ENCODE results near the gene TFEB. TPM values are rescaled to one million over a fixed set of nuclear protein-coding genes. Genes with fewer than 3 reads are reported as not detected.

TFEB gene
- total RNA-seq, 2 donors from 2014 or later: 24.3 to 29.7 TPM

DNA sequence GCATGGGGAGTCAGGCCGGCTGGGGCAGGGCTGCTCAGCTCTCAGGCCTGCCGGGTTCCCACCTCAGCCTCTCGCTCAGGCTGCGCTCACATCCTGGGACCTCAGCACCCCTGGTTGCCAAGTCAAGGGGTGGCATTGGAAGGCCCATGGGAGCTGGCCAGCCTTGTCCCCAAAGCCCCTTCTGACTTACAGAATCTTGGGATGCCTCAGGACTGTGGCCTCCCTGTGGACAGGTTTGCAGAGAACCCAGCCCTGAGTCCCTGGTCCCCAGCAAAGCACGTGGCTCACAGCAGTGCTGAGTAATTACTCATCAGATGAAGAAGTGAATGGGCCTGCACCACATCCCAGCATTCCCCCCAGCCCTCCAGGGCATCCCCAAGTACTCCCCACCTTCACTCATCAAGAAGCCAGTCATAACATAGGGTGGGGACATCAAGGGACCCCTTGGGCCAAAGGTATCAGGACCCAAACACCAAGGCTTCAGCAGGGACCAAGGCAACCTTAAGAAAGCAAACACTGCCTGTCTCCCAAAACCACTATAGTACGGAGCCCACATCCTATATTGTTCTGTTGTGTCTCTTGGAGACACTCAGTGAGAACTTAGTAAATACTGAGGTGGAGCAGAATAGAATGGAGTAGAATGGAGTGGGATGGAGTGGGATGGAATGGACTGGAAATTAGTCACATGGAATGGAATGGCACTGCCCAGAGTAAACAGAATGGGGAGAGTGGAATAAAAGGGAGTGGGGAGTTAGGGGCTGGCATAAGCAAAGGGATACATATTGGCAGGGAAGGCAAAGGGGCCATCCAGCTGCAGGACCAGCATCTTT lies 8.2 kb upstream of the TFEB start:
- DNase-seq: no peak
- ATAC-seq: no peak
- intact Hi-C loops (cut with DNase I, micrococcal nuclease): no loop called here

- intact Hi-C loops (cut with DNase I, micrococcal nuclease): no loop called here
- peak; percentile 84 for ATAC-seq
- peak; percentile 71 to 87 for DNase-seq
These were observed 6.5 kb upstream of the TFEB start for GRCh38 chr6:41741625-41742490.

DNA sequence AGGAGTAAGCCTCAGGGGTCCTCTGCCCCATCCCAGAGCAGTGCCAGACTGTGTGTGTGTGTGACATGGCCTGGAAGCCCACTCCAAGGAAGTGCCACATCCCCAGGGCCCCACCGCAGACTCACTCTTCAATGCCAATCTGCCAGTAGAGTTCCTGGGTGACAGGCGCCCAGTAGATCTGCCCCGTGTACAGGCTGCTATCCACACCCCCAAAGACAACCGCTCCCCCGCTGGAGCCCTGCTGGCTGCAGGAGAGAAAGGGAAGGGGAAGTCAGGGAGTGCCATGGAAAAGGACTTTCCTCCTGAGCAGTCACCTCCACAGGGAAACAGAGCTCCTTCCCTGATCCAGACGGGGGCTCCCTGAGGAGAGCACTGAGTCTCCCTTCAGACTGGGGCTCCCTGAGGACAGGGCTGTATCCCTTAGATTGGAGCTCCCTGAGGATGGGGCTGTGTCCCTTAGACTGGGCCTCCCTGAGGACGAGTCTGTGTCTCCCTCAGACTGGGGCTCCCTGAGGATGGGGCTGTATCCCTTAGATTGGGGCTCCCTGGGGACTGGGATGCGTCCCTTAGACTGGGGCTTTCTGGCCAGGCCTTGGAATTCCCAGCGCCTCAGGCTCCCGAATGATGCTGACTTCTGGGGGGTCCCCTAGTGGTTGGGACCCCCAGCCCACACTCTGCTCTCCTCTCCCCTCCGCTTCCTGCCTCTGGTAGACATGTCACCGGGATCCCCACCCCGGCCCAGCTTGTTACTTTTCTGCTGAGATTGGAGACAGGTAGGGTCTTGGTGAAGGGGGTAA lies 5.2 kb upstream of the TFEB start:
- intact Hi-C loops (cut with DNase I, micrococcal nuclease): no loop called here
- ATAC-seq (peak; percentile 21), DNase-seq (peak in 1 of 2 donors; percentile 40)

- no peak for DNase-seq
- ATAC-seq: no peak
- intact Hi-C loops (cut with DNase I, micrococcal nuclease): no loop called here
These were observed 3.6 kb upstream of the TFEB start for GRCh38 chr6:41739041-41739440.

DNA sequence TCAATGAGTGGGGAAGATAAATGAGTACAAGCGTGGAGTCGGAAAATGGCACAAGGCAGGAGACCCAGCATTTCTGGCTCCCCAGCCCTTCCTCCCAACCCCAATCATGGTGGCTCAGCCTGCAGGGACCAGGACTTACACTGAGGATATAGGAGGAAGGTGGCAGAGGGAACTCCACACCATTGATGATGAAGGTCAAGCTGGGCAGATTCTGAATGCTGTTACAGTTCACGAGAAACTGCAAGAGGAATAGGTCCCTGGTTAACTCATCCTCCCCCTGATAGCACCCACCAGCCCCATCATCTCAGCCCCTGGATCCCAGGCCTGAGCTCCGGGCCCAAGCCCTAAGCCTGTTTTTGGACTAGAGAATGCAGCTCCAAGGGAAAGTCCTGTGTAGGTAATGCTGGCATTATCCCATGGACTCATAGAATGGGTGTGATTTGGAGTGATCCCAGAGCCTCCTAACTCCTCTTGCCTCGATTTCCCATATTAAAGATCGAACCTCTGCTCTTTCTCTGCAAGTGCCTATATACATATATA lies 2.3 kb upstream of the TFEB start:
- intact Hi-C loops (cut with DNase I, micrococcal nuclease): no loop called here
- DNase-seq (no peak), ATAC-seq (no peak)

GRCh38 chr6:41736800-41737555 lies 1.6 kb upstream of the TFEB start:
- intact Hi-C loops (cut with DNase I, micrococcal nuclease): no loop called here
- DNase-seq: no peak
- ATAC-seq: no peak

- DNase-seq (no peak), ATAC-seq (no peak)
- intact Hi-C loops (cut with DNase I, micrococcal nuclease): no loop called here
These were observed 852 bp upstream of the TFEB start for GRCh38 chr6:41736186-41736733.

DNA sequence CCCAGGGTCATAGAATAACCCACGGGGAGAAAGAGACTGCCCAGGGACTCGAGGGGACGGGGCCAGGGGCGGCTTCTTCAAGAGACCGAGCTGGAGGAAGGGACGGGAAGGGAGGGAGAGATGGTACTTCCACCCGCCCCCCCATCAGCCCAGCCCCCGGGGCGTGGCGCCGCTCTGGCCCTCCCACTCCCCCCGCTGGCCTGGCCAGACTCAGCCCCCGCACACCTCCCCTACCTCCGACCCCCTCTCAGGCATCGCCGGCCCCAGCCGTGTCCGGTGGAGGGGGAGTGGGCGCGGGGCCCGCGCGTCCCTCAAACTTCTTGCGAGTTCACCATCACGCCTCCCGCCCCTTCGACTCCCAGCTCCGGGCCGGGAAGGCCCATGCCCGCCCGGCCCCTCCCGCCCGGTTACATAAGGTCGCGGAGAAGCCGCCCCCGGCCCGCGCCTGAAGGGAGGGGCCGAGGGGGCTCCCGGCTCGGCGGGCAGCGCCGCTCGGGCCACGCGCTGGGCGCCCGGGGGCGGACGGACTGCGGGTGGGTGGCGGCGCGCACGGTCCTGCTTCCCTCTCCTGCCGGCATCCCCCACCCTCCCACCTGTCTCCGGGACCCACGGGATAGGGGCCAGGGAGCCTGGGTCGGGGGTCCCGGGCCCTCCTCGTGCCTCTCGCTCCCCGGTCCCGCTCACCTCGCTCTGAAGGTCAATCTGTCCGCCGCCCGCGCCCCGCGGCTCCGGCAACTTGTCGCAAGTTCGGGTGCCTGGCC lies 562 bp downstream of the TFEB start:
- ATAC-seq (peak; percentile 59), DNase-seq (peak; percentile 85 to 86)
- intact Hi-C loops (cut with DNase I, micrococcal nuclease): no loop called here

- DNase-seq (peak; percentile 83 to 84), ATAC-seq (peak; percentile 67)
- intact Hi-C loops (cut with DNase I, micrococcal nuclease): no loop called here
These were observed 1.4 kb downstream of the TFEB start for GRCh38 chr6:41733707-41734665.

- DNase-seq (no peak), ATAC-seq (no peak)
- intact Hi-C loops (cut with DNase I, micrococcal nuclease): no loop called here
These were observed 2.1 kb downstream of the TFEB start for GRCh38 chr6:41733360-41733706.

DNA sequence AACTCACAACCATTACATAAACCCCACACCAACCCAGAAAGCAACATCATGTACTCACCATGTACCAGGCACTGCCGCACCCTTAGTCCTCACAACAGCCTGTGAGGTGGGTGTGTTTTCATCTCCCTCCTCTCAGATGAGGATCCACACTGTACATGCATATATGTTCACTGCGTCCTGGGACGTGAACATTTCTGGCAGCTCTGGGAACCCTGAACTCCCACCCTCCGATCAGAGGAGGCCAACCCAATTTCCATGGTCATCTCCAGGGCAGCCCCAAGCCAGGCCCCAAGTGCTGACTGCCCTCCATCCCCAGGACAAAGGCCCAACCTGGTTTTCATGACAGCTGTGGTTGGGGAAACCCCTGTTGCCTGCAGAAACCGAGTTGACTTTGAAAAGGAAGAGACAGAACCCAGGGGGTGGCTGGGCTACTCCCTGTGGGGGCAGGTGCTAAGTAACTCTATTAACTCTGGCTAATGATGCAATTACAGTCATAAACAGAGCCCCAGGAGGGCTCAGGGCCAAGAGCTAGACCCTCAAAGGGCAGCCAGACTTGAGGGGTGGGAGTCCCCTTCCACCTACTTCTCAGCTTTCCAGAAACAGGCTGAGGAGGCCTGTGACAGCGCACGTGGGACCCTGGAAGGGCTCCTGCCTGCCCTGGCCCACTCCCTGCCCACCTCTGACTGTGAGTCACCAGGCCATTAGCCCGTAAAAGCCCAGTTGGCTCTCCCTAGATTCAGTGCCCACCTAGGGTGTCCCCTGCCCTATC lies 2.6 kb downstream of the TFEB start:
- intact Hi-C loops (cut with DNase I, micrococcal nuclease): no loop called here
- ATAC-seq (no peak), DNase-seq (peak; percentile 45 to 56)

- intact Hi-C loops (cut with DNase I, micrococcal nuclease): no loop called here
- ATAC-seq (no peak), DNase-seq (no peak)
These were observed 3.3 kb downstream of the TFEB start for GRCh38 chr6:41732149-41732548.

GRCh38 chr6:41731561-41732086 lies 3.8 kb downstream of the TFEB start:
- intact Hi-C loops (cut with DNase I, micrococcal nuclease): no loop called here
- ATAC-seq (no peak), DNase-seq (no peak)

DNA sequence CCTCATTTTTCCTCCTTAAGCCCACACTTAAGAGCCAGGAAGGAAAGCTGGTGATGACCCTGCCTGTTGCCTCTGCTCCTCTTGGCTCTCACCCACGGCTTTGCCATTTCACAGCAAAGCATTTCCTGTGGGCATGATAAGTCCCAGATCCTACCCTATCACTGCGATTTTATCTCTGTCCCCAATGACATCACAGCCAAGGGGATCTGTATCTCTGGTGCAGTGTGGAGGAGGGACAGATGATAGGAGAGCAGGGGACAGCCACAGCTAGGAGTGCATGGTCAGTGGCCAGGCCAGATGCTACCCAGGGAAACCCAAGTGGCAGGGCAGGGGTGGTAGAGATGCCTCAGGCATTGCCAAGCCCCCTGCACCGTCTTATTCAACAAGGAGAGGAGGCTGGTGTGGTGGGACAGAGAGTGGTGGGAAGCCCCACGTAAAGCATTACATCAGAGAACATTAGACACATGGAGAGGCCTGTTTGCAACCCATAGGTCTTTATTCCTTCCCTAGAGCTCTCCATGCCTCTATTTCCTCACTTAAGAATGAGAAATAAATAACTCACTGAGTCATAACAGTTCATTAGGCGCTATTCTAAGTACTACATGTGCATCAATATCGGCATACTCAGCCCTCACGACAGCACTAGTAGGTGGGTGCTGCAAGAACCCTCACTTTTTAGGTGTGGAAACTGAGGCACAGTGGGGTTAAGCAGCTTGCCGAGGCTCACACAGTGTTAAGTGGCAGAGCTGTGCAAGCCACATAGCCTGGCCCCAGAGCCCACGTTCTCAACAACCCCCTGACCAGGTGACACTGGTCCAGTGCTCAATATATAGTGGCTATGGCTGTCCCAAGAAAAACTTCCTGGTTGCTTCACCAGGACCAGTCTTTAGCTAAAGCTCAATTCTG lies 4.6 kb downstream of the TFEB start:
- ATAC-seq (no peak), DNase-seq (no peak)
- intact Hi-C loops (cut with DNase I, micrococcal nuclease): no loop called here

Data from left colon (tissue), 2 donors.